H54 (cell line): ENCODE measurements around the gene ZDHHC11B.
"Not testable (repeated sequence)": the region's sequence is repeated elsewhere in the genome, so short reads cannot be mapped to it uniquely, and the experiment has no call there.

ENCODE experiments used
- DNase-seq: peaks from one replicate; pipeline ENCODE4 v3.0.0; 2011; ENCODE audit warnings: low spot score, mixed read lengths; ENCODE audit not compliant: insufficient read length
- FAIRE-seq: peaks from 3 replicates; lab custom pipeline; 2011; peaks lifted over from hg19 to GRCh38; lab: Jason Lieb, UNC
- POLR2A ChIP-seq: IDR thresholded peaks from 2 replicates; pipeline ENCODE4 v1.6.1; 2011; ENCODE audit warnings: low read depth, mild to moderate bottlenecking, low read length

ZDHHC11B gene

GRCh38 chr5:717143-717542 is 67.4 kb downstream of the ZDHHC11B start:
- DNase-seq (no peak), FAIRE-seq (no peak)
- TF ChIP-seq POLR2A = no peak

- FAIRE-seq, DNase-seq: not testable (repeated sequence)
Measured at GRCh38 chr5:716740-717139, 67.8 kb downstream of the ZDHHC11B start.

- DNase-seq, FAIRE-seq: not testable (repeated sequence)
Measured at GRCh38 chr5:715636-716035, 68.9 kb downstream of the ZDHHC11B start.

- not testable (repeated sequence) for DNase-seq, FAIRE-seq
Measured at GRCh38 chr5:714215-715118, 70.1 kb downstream of the ZDHHC11B start.

GRCh38 chr5:713686-714085 is 70.8 kb downstream of the ZDHHC11B start:
- not testable (repeated sequence) for DNase-seq, FAIRE-seq

GRCh38 chr5:708848-709517 is 75.5 kb downstream of the ZDHHC11B start:
- not testable (repeated sequence) for FAIRE-seq, DNase-seq

- not testable (repeated sequence) for FAIRE-seq, DNase-seq
Measured at GRCh38 chr5:708374-708773, 76.2 kb downstream of the ZDHHC11B start.

- FAIRE-seq, DNase-seq: not testable (repeated sequence)
Measured at GRCh38 chr5:706127-706526, 78.4 kb downstream of the ZDHHC11B start.

- not testable (repeated sequence) for FAIRE-seq, DNase-seq
Measured at GRCh38 chr5:696753-697702, 87.5 kb downstream of the ZDHHC11B start.

GRCh38 chr5:696191-696590 is 88.3 kb downstream of the ZDHHC11B start:
- not testable (repeated sequence) for DNase-seq, FAIRE-seq

GRCh38 chr5:695475-695874 is 89.1 kb downstream of the ZDHHC11B start:
- not testable (repeated sequence) for FAIRE-seq, DNase-seq

- FAIRE-seq = not testable (repeated sequence)
Measured at GRCh38 chr5:694042-694431, 90.5 kb downstream of the ZDHHC11B start.

GRCh38 chr5:693271-694041 is 91.1 kb downstream of the ZDHHC11B start, which contains the start of gene TPPP:
Gene TPPP (minus strand): TSS chr5:693352. CDS start chr5:678060, 15,292 bp downstream.
- FAIRE-seq, DNase-seq: not testable (repeated sequence)

More at GRCh38 chr5:694042-694431, 90.5 kb downstream of the ZDHHC11B start:
- DNase-seq = not testable (repeated sequence)

GRCh38 chr5:692529-693041 is 91.9 kb downstream of the ZDHHC11B start:
- not testable (repeated sequence) for DNase-seq, FAIRE-seq
